ENCODE measurements around the gene DLX3. TPM values are rescaled to one million over a fixed set of nuclear protein-coding genes. Genes with fewer than 3 reads are reported as not detected.
A peak's percentile ranks its signal among the peaks of the same experiment; 100 is the strongest.

Gene DLX3
- total RNA-seq, 2 donors from 2014 or later: 0.36 to 0.68 TPM

DNA sequence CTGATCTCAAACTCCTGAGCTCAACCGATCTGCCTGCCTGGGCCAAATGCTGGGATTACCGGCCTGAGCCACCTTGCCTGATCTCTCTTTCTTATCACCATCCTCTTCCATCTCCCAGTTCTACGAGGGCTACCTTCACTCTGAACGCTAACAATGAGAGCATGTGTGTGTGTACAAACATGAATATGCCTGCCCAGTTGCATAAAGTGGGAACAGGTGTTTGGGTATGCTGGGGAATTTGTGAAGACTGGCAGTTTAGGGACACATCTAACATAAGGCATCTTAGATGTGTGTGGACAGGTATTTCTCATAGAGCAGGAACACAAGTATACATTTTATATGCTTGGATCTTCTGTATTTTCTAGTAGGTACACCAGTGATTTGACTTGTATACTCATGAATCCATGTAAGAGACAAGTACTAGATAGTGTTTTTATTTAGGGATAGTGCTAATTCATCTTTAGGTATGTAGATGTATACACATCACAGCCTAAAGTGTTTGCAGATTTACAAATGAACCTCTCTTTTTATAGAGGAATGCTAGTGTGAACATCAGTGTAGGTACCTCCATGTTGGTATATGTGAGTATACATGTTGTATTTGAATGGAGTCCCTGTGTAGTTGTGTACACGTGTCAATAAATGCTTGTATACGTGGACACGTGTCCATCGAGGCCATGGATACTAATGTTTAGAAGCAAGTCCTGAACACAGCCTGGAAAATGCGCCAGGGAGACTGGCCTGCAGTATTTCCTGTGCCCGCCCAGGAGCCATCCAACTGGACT lies 27.2 kb downstream of the DLX3 start:
- Histone ChIP-seq H3K27ac (no peak overlapping the region), H3K9me3 (no peaks in the 10 kb centered on the region), H3K4me3 (peak overlapping the region in 1 of 2 donors; percentile 33), H3K27me3 (replicated peaks; ENCODE audit: insufficient read depth) (peaks cover 68% of the 10 kb centered on the region), H3K36me3 (no peaks in the 10 kb centered on the region), H3K4me1 (replicated peaks) (peaks cover 8% of the 10 kb centered on the region)
- TF ChIP-seq POLR2A (IDR thresholded peaks at IDR 0.05) (no peak), POLR2AphosphoS5 (IDR thresholded peaks at IDR 0.05) (no peak), CTCF (IDR thresholded peaks at IDR 0.05) (no peak)
- no peak for DNase-seq (ENCODE audit: low spot score)
- WGBS: 32% methylated on average over 10 of the region's 10 CpGs
- intact Hi-C loops (cut with DNase I): no loop called here

DNA sequence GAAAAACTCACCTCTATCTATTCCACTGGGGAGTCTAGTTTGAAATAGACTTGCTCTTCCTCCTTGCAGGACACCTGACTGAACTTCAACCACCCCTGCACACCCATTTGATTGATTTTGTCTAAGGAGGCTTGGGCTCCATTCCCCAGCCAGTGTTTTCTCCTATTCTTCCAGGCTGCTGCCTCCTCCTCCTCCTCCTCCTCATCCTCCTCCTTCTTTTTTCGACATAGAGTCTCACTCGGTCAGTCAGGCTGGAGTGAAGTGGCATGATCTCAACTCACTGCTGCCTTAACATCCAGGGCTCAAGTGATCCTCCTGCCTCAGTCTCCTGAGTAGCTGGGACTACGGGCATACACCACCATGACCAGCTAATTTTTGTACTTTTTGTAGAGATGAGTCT lies 27.8 kb downstream of the DLX3 start:
- Histone ChIP-seq H3K27ac (no peak overlapping the region), H3K4me1 (replicated peaks) (peaks cover 7% of the 10 kb centered on the region), H3K9me3 (no peaks in the 10 kb centered on the region), H3K27me3 (replicated peaks; ENCODE audit: insufficient read depth) (peaks cover 63% of the 10 kb centered on the region), H3K4me3 (no peak overlapping the region), H3K36me3 (no peaks in the 10 kb centered on the region)
- intact Hi-C loops (cut with DNase I): no loop called here
- 53% methylated on average over 3 of the region's 3 CpGs for WGBS
- no peak for TF ChIP-seq POLR2AphosphoS5 (IDR thresholded peaks at IDR 0.05)
- no peak for TF ChIP-seq CTCF (IDR thresholded peaks at IDR 0.05)
- TF ChIP-seq POLR2A (IDR thresholded peaks at IDR 0.05): no peak
- DNase-seq (ENCODE audit: low spot score): no peak

DNA sequence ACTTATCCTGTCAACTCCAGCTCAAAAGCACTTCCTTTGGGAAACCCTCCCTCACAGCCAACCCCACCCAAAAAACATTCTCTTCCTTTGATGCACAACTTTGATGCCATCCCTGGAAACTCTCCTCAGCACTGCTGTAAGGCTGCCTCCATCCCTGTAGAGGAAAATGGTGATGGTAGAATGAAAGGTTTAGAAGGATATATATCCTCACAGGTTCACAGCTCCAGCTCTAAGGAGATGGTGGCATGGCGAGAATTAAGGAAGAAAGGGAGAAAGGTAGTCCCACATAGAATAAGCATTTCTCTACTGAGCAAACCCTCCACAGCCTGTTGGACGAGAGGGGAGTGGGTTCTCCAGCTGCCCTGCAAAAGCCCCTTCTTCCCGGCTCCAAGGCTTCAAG lies 28.3 kb downstream of the DLX3 start:
- H3K4me3 ChIP-seq: no peak overlapping the region
- no peaks in the 10 kb centered on the region for H3K9me3 ChIP-seq
- H3K36me3 ChIP-seq: no peaks in the 10 kb centered on the region
- H3K27ac ChIP-seq: no peak overlapping the region
- no peak for DNase-seq (ENCODE audit: low spot score)
- peaks cover 3% of the 10 kb centered on the region for H3K4me1 ChIP-seq (replicated peaks)
- intact Hi-C loops (cut with DNase I): no loop called here
- TF ChIP-seq CTCF (IDR thresholded peaks at IDR 0.05) (no peak), POLR2AphosphoS5 (IDR thresholded peaks at IDR 0.05) (no peak), POLR2A (IDR thresholded peaks at IDR 0.05) (no peak)
- WGBS: 56% methylated on average over 3 of the region's 3 CpGs
- H3K27me3 ChIP-seq (replicated peaks; ENCODE audit: insufficient read depth): peaks cover 59% of the 10 kb centered on the region

GRCh38 chr17:49965524-49965909 lies 29.5 kb downstream of the DLX3 start:
- Histone ChIP-seq H3K4me1 (replicated peaks) (no peaks in the 10 kb centered on the region), H3K9me3 (no peaks in the 10 kb centered on the region), H3K27me3 (replicated peaks; ENCODE audit: insufficient read depth) (peaks cover 46% of the 10 kb centered on the region), H3K4me3 (no peak overlapping the region), H3K36me3 (no peaks in the 10 kb centered on the region), H3K27ac (no peak overlapping the region)
- no peak for DNase-seq (ENCODE audit: low spot score)
- 22% methylated on average over 16 of the region's 16 CpGs for WGBS
- TF ChIP-seq POLR2AphosphoS5 (IDR thresholded peaks at IDR 0.05) (no peak), CTCF (IDR thresholded peaks at IDR 0.05) (no peak), POLR2A (IDR thresholded peaks at IDR 0.05) (no peak)
- intact Hi-C loops (cut with DNase I): no loop called here

All from prostate gland (tissue), 2 donors.